Upper lobe of left lung (tissue), 6 donors: ENCODE measurements around the gene MAD1L1. TPM values are rescaled to one million over a fixed set of nuclear protein-coding genes. Genes with fewer than 3 reads are reported as not detected.
A peak's percentile ranks its signal among the peaks of the same experiment; 100 is the strongest.

ENCODE experiments used
- ATAC-seq, 2 donors: fragments of 200-7000 bp; cut with Tn5 transposase; one replicate each; pipeline ENCODE4 v1.9.1; 2022; ENCODE audit warnings: mild to moderate bottlenecking in 2 of 2, moderate library complexity in 2 of 2; ENCODE audit not compliant: low FRiP score in 2 of 2
- DNase-seq, 2 donors: peaks; one replicate each; pipeline ENCODE4 v3.0.0-alpha.2; 2019 to 2020
- H3K27ac ChIP-seq, 4 donors: fragments of 200-600 bp; sonication (generic); one replicate each; pipeline ENCODE4 v1.5.1; 2016 to 2019
- H3K27me3 ChIP-seq, 4 donors: fragments of 200-600 bp; sonication (generic); one replicate each; pipeline ENCODE4 v1.5.1; 2017 to 2019
- H3K36me3 ChIP-seq, 4 donors: fragments of 200-600 bp; sonication (generic); one replicate each; pipeline ENCODE4 v1.5.1; 2016 to 2019
- H3K4me1 ChIP-seq, 4 donors: fragments of 200-600 bp; sonication (generic); one replicate each; pipeline ENCODE4 v1.5.1; 2018 to 2019
- H3K4me3 ChIP-seq, 4 donors: fragments of 200-600 bp; sonication (generic); one replicate each; pipeline ENCODE4 v1.5.1; 2017 to 2019; ENCODE audit warnings: mild to moderate bottlenecking in 2 of 4, moderate library complexity in 1 of 4
- H3K9me3 ChIP-seq, 4 donors: fragments of 200-600 bp; sonication (generic); one replicate each; pipeline ENCODE4 v1.5.1; 2018 to 2019
- EP300 ChIP-seq, 4 donors: sonication (generic); formaldehyde crosslinking; IDR thresholded peaks; one replicate each; pipeline ENCODE4 v1.5.1; 2017; ENCODE audit warnings: antibody characterized with exemption in 4 of 4, control low read depth in 2 of 4
- POLR2A ChIP-seq, 4 donors: fragments of 450-650 bp; IDR thresholded peaks; one replicate each; pipeline ENCODE4 v1.5.1; 2016 to 2017; ENCODE audit warnings: antibody characterized with exemption in 4 of 4, mild to moderate bottlenecking in 2 of 4
- POLR2AphosphoS5 ChIP-seq, 2 donors: sonication (generic); formaldehyde crosslinking; IDR thresholded peaks; one replicate each; pipeline ENCODE4 v1.5.1; 2017; ENCODE audit warnings: antibody characterized with exemption in 2 of 2
- WGBS, 2 donors: methylation state at CpG; one replicate each; pipeline ENCODE4 v1.1.5; 2017 to 2018; 5-methylcytosine and 5-hydroxymethylcytosine counted together
- total RNA-seq, 6 donors: library from RNA; depleted of rRNA in 4 of 6; stranded (reverse); fragments of >200 nt in 4 of 6; gene quantifications; one replicate each; pipeline versions ENCODE4 v1.1.0 to v1.2.1, GENCODE V29; 2016 to 2021
- TF ChIP-seq, protein P1 (sequence below), 6 experiments: fragments of 450-650 bp in 4 of 6; fragments of 200-600 bp in 2 of 6; sonication (generic) in 2 of 6; IDR thresholded peaks; one replicate each; pipeline ENCODE4 v1.5.1; 2016 to 2019; ENCODE audit warnings: antibody characterized with exemption in 6 of 6
- donor health status: DM: no; HTN: no; CAD: no; lungs with moderate emphysema.
- donor health status: DM: no; HTN: yes; CAD: no; lungs with severe emphysema.

The MAD1L1 gene
- total RNA-seq, 6 donors from 2014 or later, result 40.6 to 364 (median 65.6) TPM

DNA sequence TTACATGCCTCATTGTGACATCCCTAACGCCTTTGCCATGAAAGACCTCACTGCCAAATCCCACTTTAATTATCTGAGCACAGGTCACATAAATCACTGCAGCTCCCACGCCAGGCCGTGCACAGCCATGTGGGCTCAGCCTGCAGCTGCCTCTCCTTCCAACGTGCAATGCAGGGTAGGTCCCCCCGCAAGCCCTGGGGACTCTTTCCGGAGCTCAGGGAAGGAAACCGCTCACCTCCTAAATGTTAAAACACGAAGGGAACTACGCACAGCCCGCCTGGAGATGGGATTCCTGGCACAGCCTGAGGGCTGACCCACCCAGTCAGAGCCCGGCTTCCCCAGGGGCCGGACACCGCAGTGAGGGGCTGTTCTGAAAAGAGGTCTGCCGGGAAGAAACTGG lies 128.0 kb downstream of the MAD1L1 start:
- ATAC-seq (peak in 1 of 2 donors; percentile 3), DNase-seq (peak in 1 of 2 donors; percentile 48)
- no peak overlapping the region for H3K4me3 ChIP-seq
- H3K9me3 ChIP-seq, result no peaks in the 10 kb centered on the region
- TF ChIP-seq EP300 (IDR thresholded peaks at IDR 0.05) (no peak), POLR2AphosphoS5 (IDR thresholded peaks at IDR 0.05) (no peak)
- no peaks in the 10 kb centered on the region for H3K36me3 ChIP-seq
- no peaks in the 10 kb centered on the region for H3K27me3 ChIP-seq
- WGBS, 2 donors, result 82 to 93% methylated on average over 11 to 14 of the region's 14 CpGs
- H3K4me1 ChIP-seq, result peaks cover 11 to 26% (median 25%) of the 10 kb centered on the region in 4 donors
- peak overlapping the region in 1 of 4 donors; percentile 5 for H3K27ac ChIP-seq

DNA sequence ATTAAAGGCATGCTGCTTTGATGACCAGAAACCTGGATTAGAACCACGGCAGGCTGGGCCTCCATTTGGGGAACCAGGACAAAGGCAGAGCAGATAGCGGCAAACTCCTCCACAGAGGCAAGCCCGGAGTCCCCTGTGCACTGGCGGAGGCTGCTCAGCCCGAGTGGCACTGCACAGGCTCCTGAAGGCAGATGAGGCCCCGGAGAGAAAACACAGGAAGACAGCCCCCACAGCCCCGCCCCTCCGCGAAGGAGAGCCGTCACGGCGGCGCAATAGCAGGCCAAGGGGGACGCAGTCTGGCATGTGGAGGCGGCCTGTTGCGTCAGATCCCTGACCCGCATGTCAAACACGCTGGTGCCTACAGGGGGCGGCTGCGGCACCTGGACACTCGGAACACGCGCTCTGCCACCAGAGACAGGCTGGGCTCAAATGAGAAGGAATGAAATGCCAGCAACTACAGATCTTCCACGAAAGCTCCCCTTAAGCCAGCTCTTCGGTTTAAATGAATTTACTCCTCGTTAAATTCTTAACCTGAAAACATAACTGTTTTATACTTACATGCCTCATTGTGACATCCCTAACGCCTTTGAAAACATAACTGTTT lies 128.5 kb downstream of the MAD1L1 start:
- ATAC-seq, result peak; percentile 75 to 92
- H3K9me3 ChIP-seq, result no peaks in the 10 kb centered on the region
- peak overlapping the region in 1 of 4 donors; percentile 5 for H3K27ac ChIP-seq
- H3K4me1 ChIP-seq, result peaks cover 11 to 26% (median 25%) of the 10 kb centered on the region in 4 donors
- no peaks in the 10 kb centered on the region for H3K27me3 ChIP-seq
- no peaks in the 10 kb centered on the region for H3K36me3 ChIP-seq
- TF ChIP-seq POLR2AphosphoS5 (IDR thresholded peaks at IDR 0.05) (peak; percentile 26 to 56), EP300 (IDR thresholded peaks at IDR 0.05) (no peak), POLR2A (IDR thresholded peaks at IDR 0.05) (peak in 1 of 4 donors; percentile 7)
- TF ChIP-seq, protein P1, sequence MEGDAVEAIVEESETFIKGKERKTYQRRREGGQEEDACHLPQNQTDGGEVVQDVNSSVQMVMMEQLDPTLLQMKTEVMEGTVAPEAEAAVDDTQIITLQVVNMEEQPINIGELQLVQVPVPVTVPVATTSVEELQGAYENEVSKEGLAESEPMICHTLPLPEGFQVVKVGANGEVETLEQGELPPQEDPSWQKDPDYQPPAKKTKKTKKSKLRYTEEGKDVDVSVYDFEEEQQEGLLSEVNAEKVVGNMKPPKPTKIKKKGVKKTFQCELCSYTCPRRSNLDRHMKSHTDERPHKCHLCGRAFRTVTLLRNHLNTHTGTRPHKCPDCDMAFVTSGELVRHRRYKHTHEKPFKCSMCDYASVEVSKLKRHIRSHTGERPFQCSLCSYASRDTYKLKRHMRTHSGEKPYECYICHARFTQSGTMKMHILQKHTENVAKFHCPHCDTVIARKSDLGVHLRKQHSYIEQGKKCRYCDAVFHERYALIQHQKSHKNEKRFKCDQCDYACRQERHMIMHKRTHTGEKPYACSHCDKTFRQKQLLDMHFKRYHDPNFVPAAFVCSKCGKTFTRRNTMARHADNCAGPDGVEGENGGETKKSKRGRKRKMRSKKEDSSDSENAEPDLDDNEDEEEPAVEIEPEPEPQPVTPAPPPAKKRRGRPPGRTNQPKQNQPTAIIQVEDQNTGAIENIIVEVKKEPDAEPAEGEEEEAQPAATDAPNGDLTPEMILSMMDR (IDR thresholded peaks at IDR 0.05), result peak; percentile 59 to 89 (median 81)
- H3K4me3 ChIP-seq, result peak overlapping the region in 1 of 4 donors; percentile 7
- DNase-seq, result peak; percentile 84 to 94
- 18 to 23% methylated on average over 14 to 27 of the region's 27 CpGs for WGBS, 2 donors

DNA sequence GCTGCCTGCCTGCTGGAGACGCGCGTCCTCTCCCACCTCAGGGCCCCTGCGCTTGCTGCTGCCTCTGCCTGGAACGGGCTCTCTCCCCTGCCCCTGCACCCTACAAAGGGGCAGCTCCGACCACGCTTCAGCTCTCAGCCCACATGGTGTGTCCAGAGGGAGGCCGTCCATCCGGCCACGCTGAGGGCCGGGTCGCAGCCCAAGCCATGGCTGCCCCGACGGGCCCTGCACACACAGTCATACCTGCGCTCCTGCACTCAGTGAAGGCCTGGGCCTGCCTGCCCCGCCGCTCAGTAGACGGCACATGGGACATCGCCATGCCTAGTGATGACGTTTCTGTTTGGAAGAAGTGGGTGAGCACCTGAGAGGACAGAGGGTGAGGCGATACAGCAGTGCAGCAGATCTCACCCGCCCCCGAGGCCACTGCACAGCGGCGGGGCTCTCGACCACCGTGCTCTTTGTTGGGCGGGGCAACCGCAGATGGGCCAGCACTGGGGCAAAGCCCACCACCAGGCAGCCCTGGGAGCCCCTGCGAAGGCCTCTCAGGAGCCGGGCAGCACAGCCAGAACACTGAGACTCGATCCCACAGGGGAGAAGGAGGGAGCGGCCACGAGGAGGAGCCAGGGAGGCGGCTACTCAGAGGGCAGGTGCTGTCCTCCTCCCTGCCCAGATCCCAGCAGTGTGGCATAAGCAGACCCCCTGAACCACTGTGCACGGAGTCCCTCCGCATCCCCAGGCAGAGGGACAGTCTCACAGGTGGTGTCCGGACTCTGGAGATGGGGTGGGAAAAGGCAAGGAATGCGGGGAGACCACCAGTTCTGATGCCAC lies 129.5 kb downstream of the MAD1L1 start:
- ATAC-seq, result no peak
- H3K9me3 ChIP-seq, result no peaks in the 10 kb centered on the region
- DNase-seq, result peak in 1 of 2 donors; percentile 70
- no peaks in the 10 kb centered on the region for H3K27me3 ChIP-seq
- H3K4me1 ChIP-seq, result peaks cover 11 to 26% (median 25%) of the 10 kb centered on the region in 4 donors
- H3K36me3 ChIP-seq, result no peaks in the 10 kb centered on the region
- TF ChIP-seq POLR2AphosphoS5 (IDR thresholded peaks at IDR 0.05) (no peak), POLR2A (IDR thresholded peaks at IDR 0.05) (no peak), EP300 (IDR thresholded peaks at IDR 0.05) (no peak)
- TF ChIP-seq, protein P1 (IDR thresholded peaks at IDR 0.05), result no peak
- 96% methylated on average over 19 to 39 of the region's 39 CpGs for WGBS, 2 donors
- H3K27ac ChIP-seq, result no peak overlapping the region
- no peak overlapping the region for H3K4me3 ChIP-seq

DNA sequence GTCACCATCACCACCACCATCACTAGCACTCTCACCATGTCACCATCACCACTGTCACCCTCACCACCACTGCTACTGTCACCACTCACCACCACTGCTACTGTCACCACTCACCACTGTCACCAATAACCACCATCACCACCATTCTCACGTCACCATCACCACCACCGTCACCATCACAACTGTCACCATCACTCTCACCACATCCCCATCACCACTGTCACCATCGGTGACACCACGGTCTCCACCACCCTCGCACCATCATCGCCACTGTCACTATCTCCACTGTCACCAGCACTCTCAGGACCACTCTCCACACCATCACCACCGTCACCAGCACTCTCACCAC lies 130.4 kb downstream of the MAD1L1 start:
- 91 to 95% methylated on average over 7 of the region's 7 CpGs for WGBS, 2 donors
- Histone ChIP-seq H3K27ac (no peak overlapping the region), H3K9me3 (no peaks in the 10 kb centered on the region), H3K4me3 (no peak overlapping the region), H3K4me1 (peaks cover 11 to 25% (median 23%) of the 10 kb centered on the region in 4 donors), H3K36me3 (no peaks in the 10 kb centered on the region), H3K27me3 (no peaks in the 10 kb centered on the region)
- ATAC-seq (no peak), DNase-seq (no peak)
- TF ChIP-seq EP300 (IDR thresholded peaks at IDR 0.05) (no peak), POLR2A (IDR thresholded peaks at IDR 0.05) (no peak), POLR2AphosphoS5 (IDR thresholded peaks at IDR 0.05) (no peak)
- TF ChIP-seq, protein P1 (IDR thresholded peaks at IDR 0.05), result no peak

DNA sequence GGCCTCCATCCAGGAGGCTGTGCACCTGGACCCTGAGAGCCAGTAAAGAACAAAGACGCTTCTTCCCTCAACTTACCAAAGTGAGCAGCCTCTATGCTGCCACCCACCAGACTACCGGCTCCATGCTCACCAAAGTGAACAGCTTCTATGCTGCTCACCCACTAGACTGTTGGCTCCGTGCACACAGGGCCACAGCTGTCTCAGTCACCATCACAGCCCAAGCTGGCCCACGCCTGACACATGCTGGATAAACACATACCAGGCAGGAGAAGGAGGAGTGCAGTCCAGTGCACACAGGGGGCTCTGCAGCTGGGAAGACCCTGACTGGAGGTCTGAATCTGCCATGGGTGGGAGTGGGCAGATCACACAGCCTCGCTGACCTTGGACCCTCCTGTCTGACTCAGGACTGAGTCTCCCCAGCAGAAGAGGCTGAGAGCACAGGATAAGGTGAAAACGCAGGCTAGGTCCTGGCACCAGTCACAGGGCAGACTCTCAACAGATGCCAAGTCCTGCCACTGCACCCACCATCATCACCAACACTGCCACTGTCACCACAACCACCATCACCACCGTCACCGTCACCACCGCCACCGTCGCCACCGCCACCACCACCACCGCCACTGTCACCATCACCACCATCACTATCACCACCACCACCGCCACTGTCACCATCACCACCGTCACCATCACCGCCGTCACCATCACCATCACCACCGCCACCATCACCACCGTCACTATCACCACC lies 130.9 kb downstream of the MAD1L1 start:
- TF ChIP-seq EP300 (IDR thresholded peaks at IDR 0.05), result no peak
- Histone ChIP-seq H3K4me1 (peaks cover 11 to 19% (median 18%) of the 10 kb centered on the region in 4 donors), H3K9me3 (no peaks in the 10 kb centered on the region), H3K27ac (no peak overlapping the region), H3K27me3 (no peaks in the 10 kb centered on the region), H3K4me3 (no peak overlapping the region), H3K36me3 (no peaks in the 10 kb centered on the region)
- 95 to 96% methylated on average over 19 of the region's 19 CpGs for WGBS, 2 donors
- DNase-seq (peak in 1 of 2 donors; percentile 74), ATAC-seq (no peak)
